Liver (tissue), 9 donors: ENCODE results near the gene CDC42BPG. TPM values are rescaled to one million over a fixed set of nuclear protein-coding genes. Genes with fewer than 3 reads are reported as not detected.

Experiments used
- DNase-seq: peaks from one replicate; pipeline ENCODE4 v3.0.0-alpha.2; 2017; ENCODE audit warnings: low spot score
- H3K27ac ChIP-seq, 2 donors: one replicate each; pipeline ENCODE4 v1.7.0; 2013; ENCODE audit warnings: inconsistent platforms in 2 of 2, low read length in 2 of 2, control low read depth in 1 of 2, low read depth in 1 of 2, mild to moderate bottlenecking in 1 of 2
- H3K27me3 ChIP-seq, 4 donors: one replicate each; pipeline versions ENCODE4 v1.6.1 to v1.7.0; 2013; ENCODE audit warnings: low read length in 3 of 4, inconsistent platforms in 1 of 4, mild to moderate bottlenecking in 1 of 4, moderate library complexity in 1 of 4; ENCODE audit not compliant: control insufficient read depth in 4 of 4, insufficient read depth in 4 of 4
- H3K36me3 ChIP-seq, 4 donors: one replicate each; pipeline versions ENCODE4 v1.6.1 to v1.7.0; 2013; ENCODE audit warnings: low read length in 3 of 4, mild to moderate bottlenecking in 3 of 4, low read depth in 1 of 4, moderate library complexity in 1 of 4; ENCODE audit not compliant: control insufficient read depth in 4 of 4, insufficient read depth in 3 of 4
- H3K4me1 ChIP-seq, 4 donors: one replicate each; pipeline versions ENCODE4 v1.6.1 to v1.7.0; 2013; ENCODE audit warnings: low read length in 3 of 4, mild to moderate bottlenecking in 3 of 4, moderate library complexity in 1 of 4; ENCODE audit not compliant: control insufficient read depth in 4 of 4, insufficient read depth in 4 of 4
- H3K4me3 ChIP-seq, 3 donors: one replicate each; pipeline versions ENCODE4 v1.6.1 to v1.7.0; 2013; ENCODE audit warnings: low read length in 3 of 3, control low read depth in 1 of 3, low read depth in 1 of 3, mild to moderate bottlenecking in 1 of 3
- H3K9ac ChIP-seq, 2 donors: one replicate each; pipeline ENCODE4 v1.7.0; 2013; ENCODE audit warnings: low read length in 2 of 2, mild to moderate bottlenecking in 2 of 2, moderate library complexity in 2 of 2, control low read depth in 1 of 2, low read depth in 1 of 2
- H3K9me3 ChIP-seq, 4 donors: one replicate each; pipeline versions ENCODE4 v1.6.1 to v1.7.0; 2013; ENCODE audit warnings: low read length in 3 of 4; ENCODE audit not compliant: control insufficient read depth in 4 of 4
- CTCF ChIP-seq: fragments of 150-350 bp; IDR thresholded peaks from 2 replicates; pipeline ENCODE4 v1.5.1; 2017; ENCODE audit warnings: improper control_type of control experiment, low read depth, low read length; ENCODE audit not compliant: missing input control
- EGR1 ChIP-seq, 2 donors: IDR thresholded peaks; 2 replicates each; pipeline ENCODE4 v1.6.1; 2016 to 2018; ENCODE audit warnings: antibody characterized with exemption in 2 of 2, low read depth in 2 of 2
- FOXA1 ChIP-seq: IDR thresholded peaks from 2 replicates; pipeline ENCODE4 v1.6.1; 2016; ENCODE audit warnings: antibody characterized with exemption
- FOXA2 ChIP-seq: IDR thresholded peaks from 2 replicates; pipeline ENCODE4 v1.6.1; 2016; ENCODE audit warnings: antibody characterized with exemption
- GABPA ChIP-seq, 2 donors: IDR thresholded peaks in 1 of 2; conservative IDR thresholded peaks in 1 of 2; 2 replicates each; pipeline ENCODE4 v1.6.1; 2016; ENCODE audit warnings: antibody characterized with exemption in 2 of 2, mild to moderate bottlenecking in 1 of 2, moderate library complexity in 1 of 2
- HNF4A ChIP-seq, 2 donors: conservative IDR thresholded peaks; 2 replicates each; pipeline ENCODE4 v1.6.1; 2016; ENCODE audit warnings: antibody characterized with exemption in 2 of 2, mild to moderate bottlenecking in 2 of 2
- HNF4G ChIP-seq: IDR thresholded peaks from 2 replicates; pipeline ENCODE4 v1.6.1; 2016; ENCODE audit warnings: antibody characterized with exemption
- JUND ChIP-seq, 2 donors: IDR thresholded peaks; 2 replicates each; pipeline ENCODE4 v1.6.1; 2016; ENCODE audit warnings: antibody characterized with exemption in 2 of 2
- NR2F2 ChIP-seq: IDR thresholded peaks from 2 replicates; pipeline ENCODE4 v1.6.1; 2016; ENCODE audit warnings: antibody characterized with exemption
- RAD21 ChIP-seq, 2 donors: IDR thresholded peaks; 2 replicates each; pipeline ENCODE4 v1.6.1; 2016; ENCODE audit warnings: antibody characterized with exemption in 2 of 2, mild to moderate bottlenecking in 2 of 2
- RXRA ChIP-seq, 2 donors: IDR thresholded peaks; 2 replicates each; pipeline ENCODE4 v1.6.1; 2017 to 2018; ENCODE audit warnings: antibody characterized with exemption in 2 of 2, mild to moderate bottlenecking in 1 of 2
- SP1 ChIP-seq: IDR thresholded peaks from 2 replicates; pipeline ENCODE4 v1.6.1; 2018; ENCODE audit warnings: antibody characterized with exemption, mild to moderate bottlenecking
- TAF1 ChIP-seq: conservative IDR thresholded peaks from 2 replicates; pipeline ENCODE4 v1.6.1; 2016; ENCODE audit warnings: antibody characterized with exemption, mild to moderate bottlenecking
- YY1 ChIP-seq: IDR thresholded peaks from 2 replicates; pipeline ENCODE4 v1.6.1; 2016; ENCODE audit warnings: antibody characterized with exemption, mild to moderate bottlenecking
- WGBS: extraction: QIAGEN DNeasy Blood & Tissue Kit; methylation state at CpG from one replicate; pipeline ENCODE4 v1.1.7; 2013; 5-methylcytosine and 5-hydroxymethylcytosine counted together
- polyA plus RNA-seq, 2 donors: library from polyadenylated mRNA; stranded (reverse) in 1 of 2; unstranded in 1 of 2; fragments of 200-250 nt in 1 of 2; fragments of >200 nt in 1 of 2; fragmentation: Nextera tagmentation in 1 of 2; extraction: Ambion mirVana in 1 of 2; gene quantifications; one replicate each; pipeline versions ENCODE4 v1.2.1 to v1.2.3, GENCODE V29; 2013 to 2015
- total RNA-seq, 2 donors: library from RNA; depleted of rRNA; stranded (reverse); fragments of >200 nt; gene quantifications; one replicate each; pipeline ENCODE4 v1.2.3, GENCODE V29; 2014
- TF ChIP-seq, protein P1 (sequence below): IDR thresholded peaks from 2 replicates; pipeline ENCODE4 v1.6.1; 2016; ENCODE audit warnings: antibody characterized with exemption, mild to moderate bottlenecking
- TF ChIP-seq, protein P2 (sequence below): IDR thresholded peaks from 2 replicates; pipeline ENCODE4 v1.6.1; 2016; ENCODE audit warnings: antibody characterized with exemption
- TF ChIP-seq, protein P3 (sequence below): IDR thresholded peaks from 2 replicates; pipeline ENCODE4 v1.6.1; 2016; ENCODE audit warnings: antibody characterized with exemption
- TF ChIP-seq, protein P4 (sequence below): IDR thresholded peaks from 2 replicates; pipeline ENCODE4 v1.6.1; 2016; ENCODE audit warnings: antibody characterized with exemption
- donor health status: healthy.
- donor health status: healthy.
- donor health status: healthy.
- donor health status: healthy.
- donor health status: healthy.

CDC42BPG gene
- total and polyA plus RNA-seq, 4 donors = 0.18 to 1.2 (median 0.58) TPM

DNA sequence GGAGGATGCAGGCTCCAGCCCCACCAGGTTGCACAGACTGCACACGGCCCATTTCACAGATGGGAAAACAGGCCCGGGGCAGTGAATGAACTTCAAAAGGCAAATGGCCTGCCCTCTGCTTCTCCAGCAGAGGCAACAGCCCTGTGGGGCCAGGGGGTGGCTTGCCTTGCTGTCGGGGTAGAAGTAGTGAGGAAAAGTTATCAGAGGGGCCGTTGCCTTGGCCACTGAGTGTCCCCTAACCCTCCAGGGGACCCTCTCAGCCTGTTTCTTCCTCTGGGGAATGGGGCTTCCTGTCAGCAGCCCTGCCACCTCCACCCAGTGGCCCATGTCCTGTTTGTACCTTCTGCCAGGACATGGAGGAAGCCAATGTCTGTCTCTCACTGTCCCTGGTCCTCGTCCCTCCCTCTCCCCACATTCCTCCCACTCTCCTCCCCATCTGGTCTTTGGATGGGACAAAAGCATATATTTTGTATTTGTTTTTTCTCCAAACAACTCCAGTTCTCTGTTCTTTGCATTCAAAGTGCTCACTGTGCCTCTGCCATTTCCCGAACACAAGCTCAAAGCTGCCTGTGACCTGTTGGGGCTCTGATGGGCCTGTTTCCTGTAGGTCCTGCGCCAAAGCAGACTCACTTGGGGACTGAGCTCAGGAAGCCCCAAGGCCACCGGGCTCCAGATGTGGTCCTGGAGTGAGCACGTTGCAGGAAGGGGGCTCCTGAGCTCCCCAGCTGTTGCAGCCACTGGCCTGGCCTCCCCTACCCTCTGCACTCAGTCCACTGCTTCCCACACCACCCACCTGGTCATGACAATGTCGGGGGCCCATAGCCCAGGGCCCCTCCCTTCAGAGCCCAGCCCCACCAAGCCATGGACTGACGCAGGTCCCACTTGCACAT is 50.9 kb downstream of the CDC42BPG start:
- Histone ChIP-seq H3K4me3 (no peak overlapping the region), H3K4me1 (no peaks in the 10 kb centered on the region)

DNA sequence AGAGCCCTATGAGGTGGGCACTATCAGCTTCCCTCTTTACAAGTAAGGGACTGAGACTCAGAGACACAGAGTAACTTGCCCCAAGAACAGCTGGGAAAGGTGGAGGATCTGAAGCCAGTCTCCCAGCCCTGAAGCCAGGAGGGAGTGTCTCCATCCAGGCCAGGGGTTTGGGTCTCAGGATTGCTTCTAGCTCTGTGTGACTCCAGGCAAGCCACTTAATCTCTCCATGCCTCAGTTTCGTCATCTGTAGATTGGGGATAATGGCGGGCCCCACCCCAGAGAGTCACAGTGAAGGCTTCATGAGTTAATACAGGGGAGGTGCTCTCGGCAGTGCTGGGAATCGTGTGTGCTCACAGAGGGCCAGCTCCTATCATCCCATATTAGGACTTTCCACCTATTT is 52.0 kb downstream of the CDC42BPG start:
- peaks cover 0 to 2% (median 1%) of the 10 kb centered on the region in 4 donors for H3K4me1 ChIP-seq
- no peak for DNase-seq
- H3K9me3 ChIP-seq = no peaks in the 10 kb centered on the region
- 93% methylated on average over 4 of the region's 4 CpGs for WGBS
- H3K4me3 ChIP-seq = no peak overlapping the region
- H3K9ac ChIP-seq = no peak overlapping the region
- no peak overlapping the region for H3K27ac ChIP-seq
- H3K36me3 ChIP-seq = peaks cover 0 to 8% (median 2%) of the 10 kb centered on the region in 4 donors
- no peak for TF ChIP-seq RXRA (IDR thresholded peaks at IDR 0.05)
- TF ChIP-seq, protein P1, sequence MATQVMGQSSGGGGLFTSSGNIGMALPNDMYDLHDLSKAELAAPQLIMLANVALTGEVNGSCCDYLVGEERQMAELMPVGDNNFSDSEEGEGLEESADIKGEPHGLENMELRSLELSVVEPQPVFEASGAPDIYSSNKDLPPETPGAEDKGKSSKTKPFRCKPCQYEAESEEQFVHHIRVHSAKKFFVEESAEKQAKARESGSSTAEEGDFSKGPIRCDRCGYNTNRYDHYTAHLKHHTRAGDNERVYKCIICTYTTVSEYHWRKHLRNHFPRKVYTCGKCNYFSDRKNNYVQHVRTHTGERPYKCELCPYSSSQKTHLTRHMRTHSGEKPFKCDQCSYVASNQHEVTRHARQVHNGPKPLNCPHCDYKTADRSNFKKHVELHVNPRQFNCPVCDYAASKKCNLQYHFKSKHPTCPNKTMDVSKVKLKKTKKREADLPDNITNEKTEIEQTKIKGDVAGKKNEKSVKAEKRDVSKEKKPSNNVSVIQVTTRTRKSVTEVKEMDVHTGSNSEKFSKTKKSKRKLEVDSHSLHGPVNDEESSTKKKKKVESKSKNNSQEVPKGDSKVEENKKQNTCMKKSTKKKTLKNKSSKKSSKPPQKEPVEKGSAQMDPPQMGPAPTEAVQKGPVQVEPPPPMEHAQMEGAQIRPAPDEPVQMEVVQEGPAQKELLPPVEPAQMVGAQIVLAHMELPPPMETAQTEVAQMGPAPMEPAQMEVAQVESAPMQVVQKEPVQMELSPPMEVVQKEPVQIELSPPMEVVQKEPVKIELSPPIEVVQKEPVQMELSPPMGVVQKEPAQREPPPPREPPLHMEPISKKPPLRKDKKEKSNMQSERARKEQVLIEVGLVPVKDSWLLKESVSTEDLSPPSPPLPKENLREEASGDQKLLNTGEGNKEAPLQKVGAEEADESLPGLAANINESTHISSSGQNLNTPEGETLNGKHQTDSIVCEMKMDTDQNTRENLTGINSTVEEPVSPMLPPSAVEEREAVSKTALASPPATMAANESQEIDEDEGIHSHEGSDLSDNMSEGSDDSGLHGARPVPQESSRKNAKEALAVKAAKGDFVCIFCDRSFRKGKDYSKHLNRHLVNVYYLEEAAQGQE = no peak
- no peak for TF ChIP-seq JUND (IDR thresholded peaks at IDR 0.05)
- TF ChIP-seq RAD21 (IDR thresholded peaks at IDR 0.05) = no peak
- TF ChIP-seq NR2F2 = no peak
- TF ChIP-seq HNF4A (conservative IDR thresholded peaks at IDR 0.05) = no peak
- no peak for TF ChIP-seq GABPA (IDR thresholded peaks at IDR 0.05 in 1 of 2, conservative IDR thresholded peaks at IDR 0.05 in 1 of 2)
- no peak for TF ChIP-seq SP1
- no peak for TF ChIP-seq TAF1
- TF ChIP-seq, protein P2, sequence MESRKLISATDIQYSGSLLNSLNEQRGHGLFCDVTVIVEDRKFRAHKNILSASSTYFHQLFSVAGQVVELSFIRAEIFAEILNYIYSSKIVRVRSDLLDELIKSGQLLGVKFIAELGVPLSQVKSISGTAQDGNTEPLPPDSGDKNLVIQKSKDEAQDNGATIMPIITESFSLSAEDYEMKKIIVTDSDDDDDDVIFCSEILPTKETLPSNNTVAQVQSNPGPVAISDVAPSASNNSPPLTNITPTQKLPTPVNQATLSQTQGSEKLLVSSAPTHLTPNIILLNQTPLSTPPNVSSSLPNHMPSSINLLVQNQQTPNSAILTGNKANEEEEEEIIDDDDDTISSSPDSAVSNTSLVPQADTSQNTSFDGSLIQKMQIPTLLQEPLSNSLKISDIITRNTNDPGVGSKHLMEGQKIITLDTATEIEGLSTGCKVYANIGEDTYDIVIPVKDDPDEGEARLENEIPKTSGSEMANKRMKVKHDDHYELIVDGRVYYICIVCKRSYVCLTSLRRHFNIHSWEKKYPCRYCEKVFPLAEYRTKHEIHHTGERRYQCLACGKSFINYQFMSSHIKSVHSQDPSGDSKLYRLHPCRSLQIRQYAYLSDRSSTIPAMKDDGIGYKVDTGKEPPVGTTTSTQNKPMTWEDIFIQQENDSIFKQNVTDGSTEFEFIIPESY = no peak
- TF ChIP-seq FOXA2 = no peak
- no peak for TF ChIP-seq CTCF
- TF ChIP-seq HNF4G = no peak
- no peak for TF ChIP-seq EGR1 (IDR thresholded peaks at IDR 0.05; ENCODE audit: low read depth in 2 of 2)
- TF ChIP-seq, protein P3, sequence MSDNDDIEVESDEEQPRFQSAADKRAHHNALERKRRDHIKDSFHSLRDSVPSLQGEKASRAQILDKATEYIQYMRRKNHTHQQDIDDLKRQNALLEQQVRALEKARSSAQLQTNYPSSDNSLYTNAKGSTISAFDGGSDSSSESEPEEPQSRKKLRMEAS = no peak
- TF ChIP-seq, protein P4, sequence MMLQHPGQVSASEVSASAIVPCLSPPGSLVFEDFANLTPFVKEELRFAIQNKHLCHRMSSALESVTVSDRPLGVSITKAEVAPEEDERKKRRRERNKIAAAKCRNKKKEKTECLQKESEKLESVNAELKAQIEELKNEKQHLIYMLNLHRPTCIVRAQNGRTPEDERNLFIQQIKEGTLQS = no peak
- TF ChIP-seq FOXA1 = no peak
- no peak for TF ChIP-seq YY1
- H3K27me3 ChIP-seq = no peaks in the 10 kb centered on the region

More for the DNA sequence above, 50.9 kb downstream of the CDC42BPG start:
- no peak for DNase-seq
- H3K27ac ChIP-seq = peak overlapping the region in 1 of 2 donors; percentile 5
- WGBS = 78% methylated on average over 11 of the region's 11 CpGs
- no peak for TF ChIP-seq YY1
- TF ChIP-seq RXRA (IDR thresholded peaks at IDR 0.05) = no peak
- no peak for TF ChIP-seq NR2F2
- TF ChIP-seq, protein P4 = no peak
- TF ChIP-seq, protein P2 = no peak
- no peak for TF ChIP-seq SP1
- no peak overlapping the region for H3K9ac ChIP-seq
- H3K36me3 ChIP-seq = peaks cover 0 to 8% (median 2%) of the 10 kb centered on the region in 4 donors
- H3K9me3 ChIP-seq = no peaks in the 10 kb centered on the region
- no peaks in the 10 kb centered on the region for H3K27me3 ChIP-seq
